ENCODE measurements around the gene EPHX1.
"Not testable (repeated sequence)": the region's sequence is repeated elsewhere in the genome, so short reads cannot be mapped to it uniquely, and the experiment has no call there.

EPHX1 gene

DNA sequence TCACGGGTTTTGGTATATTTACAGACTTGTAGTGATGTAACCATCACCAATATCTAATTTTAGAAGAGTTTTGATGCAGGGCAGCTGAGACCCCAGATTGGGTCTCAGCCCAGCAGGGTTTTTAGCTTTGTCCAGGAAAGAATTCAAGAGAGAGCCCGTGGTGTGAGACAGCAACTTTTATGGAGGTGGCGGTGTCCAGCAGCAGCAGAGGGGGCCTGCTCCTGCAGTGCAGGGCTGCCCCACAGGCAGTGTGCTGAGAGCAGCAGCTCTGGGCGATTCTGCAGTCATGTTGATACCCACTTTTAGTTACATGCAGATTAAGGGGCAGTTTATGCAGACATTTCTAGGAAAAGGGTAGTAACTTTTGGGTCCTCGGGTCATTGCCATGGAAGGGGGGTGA lies 1.8 kb upstream of the EPHX1 start:
- no peak overlapping the region for H3K27ac ChIP-seq
- TF ChIP-seq, protein P1, sequence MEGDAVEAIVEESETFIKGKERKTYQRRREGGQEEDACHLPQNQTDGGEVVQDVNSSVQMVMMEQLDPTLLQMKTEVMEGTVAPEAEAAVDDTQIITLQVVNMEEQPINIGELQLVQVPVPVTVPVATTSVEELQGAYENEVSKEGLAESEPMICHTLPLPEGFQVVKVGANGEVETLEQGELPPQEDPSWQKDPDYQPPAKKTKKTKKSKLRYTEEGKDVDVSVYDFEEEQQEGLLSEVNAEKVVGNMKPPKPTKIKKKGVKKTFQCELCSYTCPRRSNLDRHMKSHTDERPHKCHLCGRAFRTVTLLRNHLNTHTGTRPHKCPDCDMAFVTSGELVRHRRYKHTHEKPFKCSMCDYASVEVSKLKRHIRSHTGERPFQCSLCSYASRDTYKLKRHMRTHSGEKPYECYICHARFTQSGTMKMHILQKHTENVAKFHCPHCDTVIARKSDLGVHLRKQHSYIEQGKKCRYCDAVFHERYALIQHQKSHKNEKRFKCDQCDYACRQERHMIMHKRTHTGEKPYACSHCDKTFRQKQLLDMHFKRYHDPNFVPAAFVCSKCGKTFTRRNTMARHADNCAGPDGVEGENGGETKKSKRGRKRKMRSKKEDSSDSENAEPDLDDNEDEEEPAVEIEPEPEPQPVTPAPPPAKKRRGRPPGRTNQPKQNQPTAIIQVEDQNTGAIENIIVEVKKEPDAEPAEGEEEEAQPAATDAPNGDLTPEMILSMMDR (IDR thresholded peaks at IDR 0.05), result no peak
- no peak for TF ChIP-seq ZFX (IDR thresholded peaks at IDR 0.05; ENCODE audit: borderline replicate concordance)

DNA sequence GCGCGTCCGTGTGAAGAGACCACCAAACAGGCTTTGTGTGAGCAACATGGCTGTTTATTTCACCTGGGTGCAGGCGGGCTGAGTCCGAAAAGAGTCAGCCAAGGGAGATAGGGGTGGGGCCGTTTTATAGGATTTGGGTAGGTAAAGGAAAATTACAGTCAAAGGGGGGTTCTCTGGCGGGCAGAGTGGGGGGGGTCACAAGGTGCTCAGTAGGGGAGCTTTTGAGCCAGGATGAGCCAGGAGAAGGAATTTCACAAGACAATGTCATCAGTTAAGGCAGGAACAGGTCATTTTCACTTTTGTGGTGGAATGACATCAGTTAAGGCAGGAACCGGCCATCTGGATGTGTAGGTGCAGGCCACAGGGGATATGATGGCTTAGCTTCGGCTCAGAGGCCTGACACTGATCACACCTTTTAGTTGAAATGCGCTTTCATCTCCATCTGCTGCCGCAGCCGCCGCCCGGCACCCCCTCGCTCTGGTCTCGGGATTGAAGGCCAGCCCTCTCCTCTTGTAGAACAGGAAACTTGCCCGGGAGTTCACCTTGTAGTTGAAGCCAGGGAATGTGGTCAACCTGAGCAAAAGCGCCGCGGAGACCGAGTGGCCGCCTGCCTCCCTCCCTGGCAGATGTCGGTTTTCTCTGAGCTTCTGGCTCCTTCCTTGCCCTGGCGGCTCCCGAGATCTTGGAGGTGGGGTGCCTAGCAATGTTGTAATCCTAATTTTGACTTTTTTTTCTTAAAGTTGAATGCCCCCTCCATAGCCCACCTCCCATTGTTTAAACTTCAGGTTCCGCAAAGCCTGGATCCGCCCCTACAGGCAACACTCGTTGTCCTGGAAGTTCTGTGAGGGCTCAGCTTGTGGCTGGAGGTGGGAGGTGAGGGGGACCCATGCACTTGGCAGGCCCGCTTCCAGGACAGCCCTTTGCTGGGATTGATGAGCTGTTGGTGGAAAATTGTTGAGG lies 935 bp downstream of the EPHX1 start:
- TF ChIP-seq, protein P1 (IDR thresholded peaks at IDR 0.05), result peak; percentile 36
- H3K27ac ChIP-seq, result peak overlapping the region; percentile 68

DNA sequence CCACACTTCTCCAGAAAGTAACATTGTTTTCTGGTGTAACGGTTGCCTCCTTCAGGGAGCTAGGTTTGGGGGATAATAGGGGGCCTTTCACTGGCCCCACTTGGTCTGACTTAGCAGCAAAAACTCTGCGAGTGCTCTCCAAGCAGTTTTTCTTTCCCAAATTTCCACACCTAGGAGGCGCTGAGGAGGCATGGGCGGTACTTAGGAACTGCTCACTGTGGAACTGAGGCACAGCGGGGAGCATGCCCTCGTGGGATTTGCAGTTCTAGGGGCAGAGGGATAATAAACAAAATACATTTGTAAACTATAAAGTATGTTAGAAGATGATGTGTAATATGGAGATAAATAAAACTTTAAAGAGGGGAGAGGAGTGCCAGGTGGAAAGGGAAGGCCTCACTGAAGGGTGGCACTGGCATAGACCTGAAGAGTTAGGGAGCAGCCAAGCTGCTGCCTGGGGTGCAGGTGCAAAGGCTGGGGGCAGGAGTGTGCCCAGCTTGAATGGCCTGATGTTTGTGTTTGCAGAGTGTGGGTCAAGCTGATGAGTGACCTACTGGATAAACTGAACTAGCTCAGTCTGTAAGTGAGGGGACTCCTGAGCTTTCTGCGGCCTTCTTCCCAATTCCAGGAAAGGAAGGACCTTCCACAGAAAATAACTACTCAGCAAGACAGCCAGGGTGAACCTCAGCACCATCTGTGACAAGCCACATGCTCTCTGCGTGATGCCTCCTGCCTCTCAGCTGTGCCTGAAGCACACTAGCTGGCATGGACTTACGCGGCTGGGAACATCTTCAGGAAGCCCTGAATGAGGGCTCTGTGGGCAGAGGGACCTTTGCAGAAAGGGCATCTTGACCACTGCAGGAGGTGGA lies 1.9 kb downstream of the EPHX1 start:
- H3K27ac ChIP-seq, result no peak overlapping the region
- TF ChIP-seq, protein P1 (IDR thresholded peaks at IDR 0.05), result peak; percentile 88
- no peak for TF ChIP-seq ZFX (IDR thresholded peaks at IDR 0.05; ENCODE audit: borderline replicate concordance)

DNA sequence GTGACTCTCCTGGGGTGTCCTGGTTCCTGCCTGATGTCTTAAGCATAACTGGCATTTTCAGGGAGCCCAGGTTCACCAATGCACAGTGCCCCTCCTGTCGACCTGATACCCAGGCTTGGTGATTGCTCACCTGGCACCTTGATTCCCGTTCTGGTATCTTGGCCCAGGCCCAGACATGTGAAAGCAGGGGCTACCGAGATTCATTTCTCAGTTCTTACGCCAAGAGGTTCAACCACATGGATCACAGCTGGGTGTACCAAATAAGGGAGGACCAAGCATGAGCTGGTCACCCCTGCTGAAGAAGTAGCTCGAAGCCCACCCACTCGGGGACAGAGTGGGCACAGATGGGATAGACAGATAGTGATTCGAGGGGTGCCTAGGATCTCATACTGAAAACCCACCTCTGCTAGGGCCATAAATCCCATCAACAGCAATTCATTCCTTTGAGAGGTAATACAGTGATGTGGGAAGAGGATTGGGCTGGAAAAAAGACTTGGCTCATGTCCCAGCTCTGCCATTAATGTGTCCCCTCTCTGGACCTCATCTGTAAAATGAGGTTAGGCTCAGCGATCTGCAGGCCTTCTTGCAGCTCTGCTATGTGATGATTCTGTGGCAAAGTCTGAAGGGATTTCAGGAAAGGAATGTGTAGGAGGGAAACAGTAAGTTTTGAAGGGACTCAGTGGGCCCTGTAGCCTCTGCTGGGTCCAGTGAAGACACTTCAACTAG lies 2.7 kb downstream of the EPHX1 start:
- TF ChIP-seq, protein P1 (IDR thresholded peaks at IDR 0.05), result no peak
- no peak for TF ChIP-seq ZFX (IDR thresholded peaks at IDR 0.05; ENCODE audit: borderline replicate concordance)

DNA sequence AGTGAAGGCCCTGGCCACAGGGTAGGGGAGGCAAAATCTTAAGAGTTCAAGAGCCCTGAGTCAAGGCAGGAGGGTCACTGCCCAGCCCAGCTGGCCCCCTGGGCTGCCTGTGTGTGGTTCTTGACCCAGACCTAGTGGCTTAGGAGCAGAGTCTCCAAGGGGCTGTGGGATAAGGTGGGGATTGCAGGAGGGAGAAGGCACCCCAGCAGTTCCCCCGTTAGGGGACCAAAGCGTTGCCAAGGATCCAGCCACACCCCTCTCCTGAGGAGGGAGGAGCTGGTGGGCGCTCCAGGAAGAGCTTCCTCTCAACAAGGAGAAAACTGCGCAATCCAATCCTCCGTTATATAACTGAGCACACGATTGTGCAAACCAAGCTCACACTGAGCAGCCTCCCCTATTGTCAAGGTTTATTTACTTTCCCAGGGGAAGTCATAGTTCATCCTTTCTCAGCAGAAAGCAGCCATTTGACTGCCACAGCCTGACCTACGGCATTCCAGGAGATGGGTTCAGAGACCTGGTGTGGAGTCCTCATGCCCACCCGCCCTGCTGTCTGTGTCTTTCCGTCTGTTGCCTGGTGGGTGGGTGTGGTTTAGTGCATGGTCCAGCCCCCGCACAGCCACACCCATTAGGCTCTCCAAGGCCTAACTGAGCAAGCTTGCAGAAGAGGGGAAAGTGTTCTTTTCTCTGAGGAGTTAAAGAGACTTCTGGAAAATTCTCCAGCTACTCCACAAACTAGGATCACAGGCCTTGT lies 3.5 kb downstream of the EPHX1 start:
- TF ChIP-seq, protein P1 (IDR thresholded peaks at IDR 0.05), result no peak
- TF ChIP-seq ZFX (IDR thresholded peaks at IDR 0.05; ENCODE audit: borderline replicate concordance), result no peak
- H3K27ac ChIP-seq, result no peak overlapping the region

More for the DNA sequence above, 2.7 kb downstream of the EPHX1 start:
- H3K27ac ChIP-seq, result no peak overlapping the region

DNA sequence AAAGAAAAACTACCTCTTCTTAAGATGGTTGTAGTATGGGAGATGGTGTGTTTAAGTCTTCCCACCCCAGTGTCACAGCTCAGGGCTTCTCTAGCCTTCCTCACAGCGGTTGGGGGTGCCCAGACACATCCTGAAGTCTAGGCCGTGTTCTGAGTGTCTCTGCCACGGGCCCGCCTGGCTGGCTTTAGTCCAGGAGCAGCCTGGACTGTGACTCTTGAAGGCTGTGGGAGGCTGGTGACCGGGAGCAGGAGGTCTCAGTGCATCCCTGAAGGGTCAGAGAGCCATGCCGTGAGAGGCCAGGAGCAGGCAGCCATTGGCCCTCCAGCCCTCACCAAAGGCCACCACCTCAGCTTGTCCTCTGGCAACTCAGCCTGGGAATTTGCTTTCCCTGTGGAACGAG lies 4.5 kb downstream of the EPHX1 start:
- TF ChIP-seq, protein P1 (IDR thresholded peaks at IDR 0.05), result no peak
- no peak overlapping the region for H3K27ac ChIP-seq

DNA sequence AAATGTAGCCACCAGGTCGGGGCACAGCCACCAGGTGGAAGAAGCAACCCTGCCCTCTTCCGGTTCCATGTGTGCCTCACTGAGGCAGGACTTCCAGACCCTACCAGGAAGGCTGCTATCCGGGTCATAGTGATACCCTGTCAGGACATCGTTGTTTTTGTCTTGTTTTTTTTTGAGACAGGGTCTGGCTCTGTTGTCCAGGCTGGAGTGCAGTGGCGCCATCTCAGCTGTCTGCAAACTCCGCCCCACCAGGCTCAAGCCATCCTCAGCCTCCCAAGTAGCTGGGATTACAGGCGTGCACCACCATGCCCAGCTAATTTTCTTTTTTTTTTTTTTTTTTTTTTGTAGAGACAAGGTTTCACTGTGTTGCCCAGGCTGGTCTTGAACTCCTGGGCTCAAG lies 5.2 kb downstream of the EPHX1 start:
- not testable (repeated sequence) for H3K27ac ChIP-seq
